ENCODE data around the gene DIRAS3.

DIRAS3 gene

DNA sequence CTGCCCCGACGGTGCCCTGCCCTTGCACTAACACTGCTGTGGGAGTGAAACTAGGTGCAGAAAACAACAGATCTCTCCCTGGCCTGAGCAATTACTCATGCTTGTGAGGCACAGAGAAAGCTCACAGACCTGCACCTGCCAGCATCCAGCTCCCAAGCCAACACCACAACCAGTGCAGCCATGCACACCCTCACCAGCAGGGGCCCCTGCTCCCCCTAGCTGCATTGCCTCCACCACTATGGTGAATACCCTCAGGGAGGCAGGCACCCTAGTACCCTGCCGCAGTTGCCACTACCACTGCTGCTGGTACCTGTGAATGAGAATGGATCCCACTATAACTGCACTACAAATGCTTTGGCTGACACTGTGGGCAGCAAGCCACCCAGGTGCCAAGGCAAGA, 7.1 kb upstream of the DIRAS3 start (continued):
- no peak for TF ChIP-seq ZIC2 (tag by site-specific recombination; IDR thresholded peaks at IDR 0.05)
- no peak for TF ChIP-seq ZNF335 (tag by site-specific recombination; conservative IDR thresholded peaks at IDR 0.05)

DNA sequence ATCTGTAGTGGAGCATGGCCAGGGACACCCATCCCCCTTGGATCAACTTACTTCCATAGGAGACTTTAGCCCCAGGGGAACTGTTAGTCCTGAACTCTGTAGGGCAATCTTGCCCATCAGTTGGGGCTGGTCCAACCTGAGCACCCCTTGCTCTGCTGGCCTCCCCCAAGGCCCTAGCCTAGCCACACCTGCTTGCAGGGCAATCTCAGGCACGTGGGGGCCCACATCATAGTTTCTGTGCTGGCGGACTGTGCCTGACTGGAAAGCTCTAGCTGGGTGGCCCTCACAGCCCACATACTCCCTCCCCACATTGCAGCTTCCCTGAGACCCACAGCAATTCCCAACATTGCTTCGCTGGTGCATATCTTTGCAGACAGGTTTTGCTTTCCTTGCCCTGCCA, 6.6 kb upstream of the DIRAS3 start:
- Histone ChIP-seq H3K9me3 (ENCODE audit: control insufficient read depth, insufficient read depth, low read depth, low read length) (no peaks in the 10 kb centered on the region), H3K27ac (ENCODE audit: extremely low read depth, low read depth, low read length) (no peak overlapping the region), H3K4me1 (ENCODE audit: control insufficient read depth, insufficient read depth, low read length) (no peaks in the 10 kb centered on the region), H3K36me3 (ENCODE audit: control insufficient read depth in 2 of 2, insufficient read depth in 1 of 2, low read length in 2 of 2) (no peaks in the 10 kb centered on the region), H3K4me3 (ENCODE audit: low read depth, low read length) (no peak overlapping the region)
- TF ChIP-seq ZNF426 (tag by site-specific recombination; IDR thresholded peaks at IDR 0.05) (no peak), ZNF157 (tag by site-specific recombination; IDR thresholded peaks at IDR 0.05) (no peak), ZNF214 (tag by site-specific recombination; IDR thresholded peaks at IDR 0.05; ENCODE audit: borderline replicate concordance) (no peak), ZBTB17 (tag by site-specific recombination; IDR thresholded peaks at IDR 0.05) (no peak), ZNF354C (tag by site-specific recombination; IDR thresholded peaks at IDR 0.05; ENCODE audit: borderline replicate concordance, low read depth) (no peak), ZFP3 (tag by site-specific recombination; IDR thresholded peaks at IDR 0.05; ENCODE audit: low read depth) (no peak), ZNF571 (tag by site-specific recombination; IDR thresholded peaks at IDR 0.05) (no peak), KLF16 (tag by site-specific recombination; IDR thresholded peaks at IDR 0.05) (no peak), IKZF3 (tag by site-specific recombination; IDR thresholded peaks at IDR 0.05) (no peak), ZNF350 (tag by site-specific recombination; IDR thresholded peaks at IDR 0.05) (no peak), ZNF510 (tag by site-specific recombination; IDR thresholded peaks at IDR 0.05; ENCODE audit: insufficient replicate concordance) (no peak)
- TF ChIP-seq, protein P1, sequence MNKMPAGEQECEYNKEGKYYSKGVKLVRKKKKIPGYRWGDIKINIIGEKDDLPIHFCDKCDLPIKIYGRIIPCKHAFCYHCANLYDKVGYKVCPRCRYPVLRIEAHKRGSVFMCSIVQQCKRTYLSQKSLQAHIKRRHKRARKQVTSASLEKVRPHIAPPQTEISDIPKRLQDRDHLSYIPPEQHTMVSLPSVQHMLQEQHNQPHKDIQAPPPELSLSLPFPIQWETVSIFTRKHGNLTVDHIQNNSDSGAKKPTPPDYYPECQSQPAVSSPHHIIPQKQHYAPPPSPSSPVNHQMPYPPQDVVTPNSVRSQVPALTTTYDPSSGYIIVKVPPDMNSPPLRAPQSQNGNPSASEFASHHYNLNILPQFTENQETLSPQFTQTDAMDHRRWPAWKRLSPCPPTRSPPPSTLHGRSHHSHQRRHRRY (tag by site-specific recombination; IDR thresholded peaks at IDR 0.05): no peak
- TF ChIP-seq, protein P2, sequence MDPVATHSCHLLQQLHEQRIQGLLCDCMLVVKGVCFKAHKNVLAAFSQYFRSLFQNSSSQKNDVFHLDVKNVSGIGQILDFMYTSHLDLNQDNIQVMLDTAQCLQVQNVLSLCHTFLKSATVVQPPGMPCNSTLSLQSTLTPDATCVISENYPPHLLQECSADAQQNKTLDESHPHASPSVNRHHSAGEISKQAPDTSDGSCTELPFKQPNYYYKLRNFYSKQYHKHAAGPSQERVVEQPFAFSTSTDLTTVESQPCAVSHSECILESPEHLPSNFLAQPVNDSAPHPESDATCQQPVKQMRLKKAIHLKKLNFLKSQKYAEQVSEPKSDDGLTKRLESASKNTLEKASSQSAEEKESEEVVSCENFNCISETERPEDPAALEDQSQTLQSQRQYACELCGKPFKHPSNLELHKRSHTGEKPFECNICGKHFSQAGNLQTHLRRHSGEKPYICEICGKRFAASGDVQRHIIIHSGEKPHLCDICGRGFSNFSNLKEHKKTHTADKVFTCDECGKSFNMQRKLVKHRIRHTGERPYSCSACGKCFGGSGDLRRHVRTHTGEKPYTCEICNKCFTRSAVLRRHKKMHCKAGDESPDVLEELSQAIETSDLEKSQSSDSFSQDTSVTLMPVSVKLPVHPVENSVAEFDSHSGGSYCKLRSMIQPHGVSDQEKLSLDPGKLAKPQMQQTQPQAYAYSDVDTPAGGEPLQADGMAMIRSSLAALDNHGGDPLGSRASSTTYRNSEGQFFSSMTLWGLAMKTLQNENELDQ (tag by site-specific recombination; IDR thresholded peaks at IDR 0.05; ENCODE audit: low read depth): no peak
- TF ChIP-seq, protein P3, sequence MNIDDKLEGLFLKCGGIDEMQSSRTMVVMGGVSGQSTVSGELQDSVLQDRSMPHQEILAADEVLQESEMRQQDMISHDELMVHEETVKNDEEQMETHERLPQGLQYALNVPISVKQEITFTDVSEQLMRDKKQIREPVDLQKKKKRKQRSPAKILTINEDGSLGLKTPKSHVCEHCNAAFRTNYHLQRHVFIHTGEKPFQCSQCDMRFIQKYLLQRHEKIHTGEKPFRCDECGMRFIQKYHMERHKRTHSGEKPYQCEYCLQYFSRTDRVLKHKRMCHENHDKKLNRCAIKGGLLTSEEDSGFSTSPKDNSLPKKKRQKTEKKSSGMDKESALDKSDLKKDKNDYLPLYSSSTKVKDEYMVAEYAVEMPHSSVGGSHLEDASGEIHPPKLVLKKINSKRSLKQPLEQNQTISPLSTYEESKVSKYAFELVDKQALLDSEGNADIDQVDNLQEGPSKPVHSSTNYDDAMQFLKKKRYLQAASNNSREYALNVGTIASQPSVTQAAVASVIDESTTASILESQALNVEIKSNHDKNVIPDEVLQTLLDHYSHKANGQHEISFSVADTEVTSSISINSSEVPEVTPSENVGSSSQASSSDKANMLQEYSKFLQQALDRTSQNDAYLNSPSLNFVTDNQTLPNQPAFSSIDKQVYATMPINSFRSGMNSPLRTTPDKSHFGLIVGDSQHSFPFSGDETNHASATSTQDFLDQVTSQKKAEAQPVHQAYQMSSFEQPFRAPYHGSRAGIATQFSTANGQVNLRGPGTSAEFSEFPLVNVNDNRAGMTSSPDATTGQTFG (tag by site-specific recombination; IDR thresholded peaks at IDR 0.05; ENCODE audit: borderline replicate concordance): no peak
- TF ChIP-seq, protein P4, sequence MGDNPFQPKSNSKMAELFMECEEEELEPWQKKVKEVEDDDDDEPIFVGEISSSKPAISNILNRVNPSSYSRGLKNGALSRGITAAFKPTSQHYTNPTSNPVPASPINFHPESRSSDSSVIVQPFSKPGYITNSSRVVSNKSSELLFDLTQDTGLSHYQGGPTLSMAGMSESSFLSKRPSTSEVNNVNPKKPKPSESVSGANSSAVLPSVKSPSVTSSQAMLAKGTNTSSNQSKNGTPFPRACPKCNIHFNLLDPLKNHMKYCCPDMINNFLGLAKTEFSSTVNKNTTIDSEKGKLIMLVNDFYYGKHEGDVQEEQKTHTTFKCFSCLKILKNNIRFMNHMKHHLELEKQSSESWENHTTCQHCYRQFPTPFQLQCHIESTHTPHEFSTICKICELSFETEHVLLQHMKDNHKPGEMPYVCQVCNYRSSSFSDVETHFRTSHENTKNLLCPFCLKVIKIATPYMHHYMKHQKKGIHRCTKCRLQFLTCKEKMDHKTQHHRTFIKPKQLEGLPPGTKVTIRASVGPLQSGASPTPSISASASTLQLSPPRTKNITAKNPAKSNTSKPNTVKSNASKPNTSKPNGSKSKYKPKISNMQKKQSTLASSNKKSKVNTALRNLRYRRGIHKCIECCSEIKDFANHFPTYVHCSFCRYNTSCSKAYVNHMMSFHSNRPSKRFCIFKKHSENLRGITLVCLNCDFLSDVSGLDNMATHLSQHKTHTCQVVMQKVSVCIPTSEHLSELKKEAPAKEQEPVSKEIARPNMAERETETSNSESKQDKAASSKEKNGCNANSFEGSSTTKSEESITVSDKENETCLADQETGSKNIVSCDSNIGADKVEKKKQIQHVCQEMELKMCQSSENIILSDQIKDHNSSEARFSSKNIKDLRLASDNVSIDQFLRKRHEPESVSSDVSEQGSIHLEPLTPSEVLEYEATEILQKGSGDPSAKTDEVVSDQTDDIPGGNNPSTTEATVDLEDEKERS (tag by site-specific recombination; IDR thresholded peaks at IDR 0.05): no peak
- TF ChIP-seq, protein P5, sequence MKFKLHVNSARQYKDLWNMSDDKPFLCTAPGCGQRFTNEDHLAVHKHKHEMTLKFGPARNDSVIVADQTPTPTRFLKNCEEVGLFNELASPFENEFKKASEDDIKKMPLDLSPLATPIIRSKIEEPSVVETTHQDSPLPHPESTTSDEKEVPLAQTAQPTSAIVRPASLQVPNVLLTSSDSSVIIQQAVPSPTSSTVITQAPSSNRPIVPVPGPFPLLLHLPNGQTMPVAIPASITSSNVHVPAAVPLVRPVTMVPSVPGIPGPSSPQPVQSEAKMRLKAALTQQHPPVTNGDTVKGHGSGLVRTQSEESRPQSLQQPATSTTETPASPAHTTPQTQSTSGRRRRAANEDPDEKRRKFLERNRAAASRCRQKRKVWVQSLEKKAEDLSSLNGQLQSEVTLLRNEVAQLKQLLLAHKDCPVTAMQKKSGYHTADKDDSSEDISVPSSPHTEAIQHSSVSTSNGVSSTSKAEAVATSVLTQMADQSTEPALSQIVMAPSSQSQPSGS (tag by site-specific recombination; IDR thresholded peaks at IDR 0.05; ENCODE audit: low read depth): no peak
- TF ChIP-seq, protein P6, sequence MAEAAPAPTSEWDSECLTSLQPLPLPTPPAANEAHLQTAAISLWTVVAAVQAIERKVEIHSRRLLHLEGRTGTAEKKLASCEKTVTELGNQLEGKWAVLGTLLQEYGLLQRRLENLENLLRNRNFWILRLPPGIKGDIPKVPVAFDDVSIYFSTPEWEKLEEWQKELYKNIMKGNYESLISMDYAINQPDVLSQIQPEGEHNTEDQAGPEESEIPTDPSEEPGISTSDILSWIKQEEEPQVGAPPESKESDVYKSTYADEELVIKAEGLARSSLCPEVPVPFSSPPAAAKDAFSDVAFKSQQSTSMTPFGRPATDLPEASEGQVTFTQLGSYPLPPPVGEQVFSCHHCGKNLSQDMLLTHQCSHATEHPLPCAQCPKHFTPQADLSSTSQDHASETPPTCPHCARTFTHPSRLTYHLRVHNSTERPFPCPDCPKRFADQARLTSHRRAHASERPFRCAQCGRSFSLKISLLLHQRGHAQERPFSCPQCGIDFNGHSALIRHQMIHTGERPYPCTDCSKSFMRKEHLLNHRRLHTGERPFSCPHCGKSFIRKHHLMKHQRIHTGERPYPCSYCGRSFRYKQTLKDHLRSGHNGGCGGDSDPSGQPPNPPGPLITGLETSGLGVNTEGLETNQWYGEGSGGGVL (tag by site-specific recombination; IDR thresholded peaks at IDR 0.05): no peak
- CTCF ChIA-PET: no interaction called here
- POLR2A ChIA-PET: no interaction called here

All from HEK293 (cell line).